Osteocyte (in vitro differentiated cells): ENCODE results near the gene NUP54. TPM values are rescaled to one million over a fixed set of nuclear protein-coding genes. Genes with fewer than 3 reads are reported as not detected.

Experiments
- DNase-seq: peaks from one replicate; pipeline ENCODE4 v3.0.0; 2021; ENCODE audit warnings: mixed read lengths; ENCODE audit not compliant: unreplicated experiment; ENCODE audit errors: extremely low spot score
- H3K27ac Mint-ChIP-seq: one replicate; pipeline ENCODE4 v1.8.0; 2021; ENCODE audit warnings: mild to moderate bottlenecking, mixed read lengths; ENCODE audit not compliant: unreplicated experiment
- H3K27me3 Mint-ChIP-seq: one replicate; pipeline ENCODE4 v1.8.0; 2021; ENCODE audit warnings: mixed read lengths; ENCODE audit not compliant: unreplicated experiment
- H3K36me3 Mint-ChIP-seq: one replicate; pipeline ENCODE4 v1.8.0; 2021; ENCODE audit warnings: mixed read lengths; ENCODE audit not compliant: unreplicated experiment
- H3K4me1 Mint-ChIP-seq: one replicate; pipeline ENCODE4 v1.8.0; 2021; ENCODE audit warnings: mixed read lengths; ENCODE audit not compliant: unreplicated experiment
- H3K4me3 Mint-ChIP-seq: one replicate; pipeline ENCODE4 v1.8.0; 2021; ENCODE audit warnings: mild to moderate bottlenecking, moderate library complexity, mixed read lengths; ENCODE audit not compliant: unreplicated experiment
- H3K9me3 Mint-ChIP-seq: one replicate; pipeline ENCODE4 v1.8.0; 2021; ENCODE audit warnings: mixed read lengths; ENCODE audit not compliant: unreplicated experiment
- CTCF ChIP-seq: fragments of 200-600 bp; sonication (generic); IDR thresholded peaks from 2 replicates; pipeline ENCODE4 v1.5.0; 2021; ENCODE audit warnings: antibody characterized with exemption, mild to moderate bottlenecking, moderate library complexity
- total RNA-seq: library from RNA; stranded (reverse); gene quantifications from 2 replicates; pipeline ENCODE4 v1.2.1, GENCODE V29; 2021

Gene NUP54
- total RNA-seq, 1 donor from 2014 or later: 37.8 TPM

DNA sequence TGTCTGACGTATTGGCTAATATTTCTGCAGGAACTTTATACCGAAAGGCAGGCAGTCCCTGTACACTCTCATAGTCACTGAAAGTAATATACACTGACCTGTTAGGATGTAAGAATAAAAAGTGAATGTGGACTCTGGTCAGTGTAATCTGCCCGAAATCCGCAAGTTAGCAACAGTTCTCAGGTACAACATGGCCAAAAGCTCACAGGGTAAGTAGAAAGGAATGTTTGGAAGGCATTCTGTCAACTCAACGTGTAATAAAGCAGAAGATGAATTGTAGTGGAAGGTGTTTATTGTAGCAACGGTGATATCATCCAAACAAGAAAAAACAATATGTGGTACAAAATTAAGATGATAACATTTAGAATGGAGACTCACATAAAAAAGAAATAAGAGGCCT is 26.0 kb upstream of the NUP54 start:
- H3K27ac Mint-ChIP-seq: no peak overlapping the region
- peaks cover 6% of the 10 kb centered on the region for H3K4me1 Mint-ChIP-seq
- peaks cover 29% of the 10 kb centered on the region for H3K36me3 Mint-ChIP-seq
- no peaks in the 10 kb centered on the region for H3K9me3 Mint-ChIP-seq
- H3K4me3 Mint-ChIP-seq: no peak overlapping the region
- H3K27me3 Mint-ChIP-seq: no peaks in the 10 kb centered on the region
- DNase-seq: no peak
- no peak for TF ChIP-seq CTCF

- Mint-ChIP-seq H3K4me3 (no peak overlapping the region), H3K27me3 (no peaks in the 10 kb centered on the region), H3K4me1 (no peaks in the 10 kb centered on the region), H3K36me3 (peaks cover 33% of the 10 kb centered on the region), H3K9me3 (no peaks in the 10 kb centered on the region), H3K27ac (no peak overlapping the region)
- no peak for TF ChIP-seq CTCF
- DNase-seq: no peak
Measured at GRCh38 chr4:76168688-76169087, 20.5 kb upstream of the NUP54 start.

DNA sequence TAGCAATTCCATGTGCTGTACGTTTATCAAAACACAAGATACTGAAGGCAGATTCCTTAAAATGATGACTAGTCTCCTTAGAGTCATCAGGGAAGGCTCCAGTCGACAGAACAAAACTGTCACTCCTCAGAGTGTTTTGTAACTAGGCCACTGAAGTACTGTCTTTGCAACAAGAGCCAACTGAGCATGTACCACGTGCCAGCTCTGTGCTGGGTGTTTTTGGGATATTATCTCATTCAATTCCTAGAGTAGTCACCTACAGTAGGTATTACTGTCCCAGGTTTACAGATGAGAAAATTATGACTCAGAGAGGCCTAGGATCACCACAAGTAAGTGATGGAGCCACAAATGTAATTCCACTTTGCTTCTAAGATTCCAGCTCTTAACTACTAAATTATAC is 18.3 kb upstream of the NUP54 start:
- Mint-ChIP-seq H3K27me3 (no peaks in the 10 kb centered on the region), H3K36me3 (peaks cover 45% of the 10 kb centered on the region), H3K9me3 (no peaks in the 10 kb centered on the region), H3K27ac (no peak overlapping the region), H3K4me3 (no peak overlapping the region), H3K4me1 (no peaks in the 10 kb centered on the region)
- no peak for DNase-seq
- TF ChIP-seq CTCF: no peak

DNA sequence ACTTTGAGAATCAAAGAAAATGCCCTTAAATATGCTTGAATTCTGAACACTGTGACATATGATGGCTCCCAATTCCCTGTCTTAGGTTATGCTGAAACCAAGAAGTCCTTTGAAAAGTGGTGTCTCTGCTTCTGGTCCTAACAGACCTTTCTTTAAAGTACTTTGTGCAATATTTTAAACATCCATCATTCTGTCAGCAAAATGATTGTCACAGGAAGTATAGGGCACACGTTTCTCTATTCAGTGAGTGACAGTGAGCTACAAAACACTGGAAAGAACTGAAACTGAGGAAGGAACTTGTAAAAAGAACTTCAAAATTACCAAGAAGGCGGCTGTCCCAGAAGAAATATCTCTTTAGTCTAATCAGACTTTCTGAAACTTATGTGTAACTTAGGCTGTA is 12.2 kb upstream of the NUP54 start:
- Mint-ChIP-seq H3K27ac (no peak overlapping the region), H3K9me3 (no peaks in the 10 kb centered on the region), H3K4me1 (no peaks in the 10 kb centered on the region), H3K4me3 (no peak overlapping the region), H3K36me3 (peaks cover 54% of the 10 kb centered on the region), H3K27me3 (no peaks in the 10 kb centered on the region)
- no peak for DNase-seq
- no peak for TF ChIP-seq CTCF

- Mint-ChIP-seq H3K9me3 (peaks cover 4% of the 10 kb centered on the region), H3K27me3 (no peaks in the 10 kb centered on the region), H3K4me3 (no peak overlapping the region), H3K27ac (no peak overlapping the region), H3K36me3 (peaks cover 33% of the 10 kb centered on the region), H3K4me1 (no peaks in the 10 kb centered on the region)
- TF ChIP-seq CTCF: no peak
- DNase-seq: no peak
Measured at GRCh38 chr4:76156635-76157034, 8.4 kb upstream of the NUP54 start.
